CD4-positive, CD25-positive, alpha-beta regulatory T cell (primary cell): ENCODE results near the gene EFNB2. TPM values are rescaled to one million over a fixed set of nuclear protein-coding genes. Genes with fewer than 3 reads are reported as not detected.
A peak's percentile ranks its signal among the peaks of the same experiment; 100 is the strongest.

Experiments
- ATAC-seq, 2 donors: fragments of 150-1000 bp; cut with Tn5 transposase; one replicate each; pipeline ENCODE4 v1.10.0; 2021; ENCODE audit warnings: low read depth in 2 of 2, moderate number of reproducible peaks in 2 of 2, moderate library complexity in 1 of 2
- DNase-seq, 3 donors: peaks; one replicate each; pipeline versions ENCODE4 v3.0.0 to v3.0.0-alpha.2; 2012 to 2022; ENCODE audit warnings: mixed read lengths in 1 of 3
- H3K27ac ChIP-seq: one replicate; pipeline ENCODE4 v1.7.0; 2013; ENCODE audit warnings: mild to moderate bottlenecking, low read length; ENCODE audit not compliant: insufficient read depth, poor library complexity, severe bottlenecking
- H3K27me3 ChIP-seq: one replicate; pipeline ENCODE4 v1.7.0; 2013; ENCODE audit warnings: low read length; ENCODE audit not compliant: control insufficient read depth, insufficient read depth
- H3K36me3 ChIP-seq: one replicate; pipeline ENCODE4 v1.7.0; 2013; ENCODE audit warnings: mild to moderate bottlenecking, low read length, moderate library complexity; ENCODE audit not compliant: control insufficient read depth, insufficient read depth
- H3K4me1 ChIP-seq: 2 replicates; pipeline ENCODE4 v1.7.0; 2013; ENCODE audit warnings: mild to moderate bottlenecking, low read length; ENCODE audit not compliant: insufficient read depth, control insufficient read depth, poor library complexity, severe bottlenecking
- H3K4me3 ChIP-seq: one replicate; pipeline ENCODE4 v1.7.0; 2013; ENCODE audit warnings: low read depth, mild to moderate bottlenecking, low read length, moderate library complexity
- H3K9me3 ChIP-seq, 2 experiments: 1 replicate in 1 of 2; 2 replicates in 1 of 2; pipeline ENCODE4 v1.7.0; 2013; ENCODE audit warnings: low read length in 2 of 2, mild to moderate bottlenecking in 1 of 2, moderate library complexity in 1 of 2; ENCODE audit not compliant: control insufficient read depth in 2 of 2
- H3K27ac Mint-ChIP-seq, 3 donors: one replicate each; pipeline ENCODE4 v1.8.0; 2020 to 2022; ENCODE audit warnings: mild to moderate bottlenecking in 3 of 3, mixed read lengths in 3 of 3, moderate library complexity in 2 of 3
- H3K27me3 Mint-ChIP-seq: one replicate; pipeline ENCODE4 v1.8.0; 2022; ENCODE audit warnings: mild to moderate bottlenecking, mixed read lengths
- H3K36me3 Mint-ChIP-seq: one replicate; pipeline ENCODE4 v1.8.0; 2020; ENCODE audit warnings: mixed read lengths
- H3K4me1 Mint-ChIP-seq, 4 donors: one replicate each; pipeline ENCODE4 v1.8.0; 2020 to 2022; ENCODE audit warnings: mixed read lengths in 4 of 4, mild to moderate bottlenecking in 1 of 4
- H3K4me3 Mint-ChIP-seq, 4 donors: one replicate each; pipeline ENCODE4 v1.8.0; 2020 to 2022; ENCODE audit warnings: mild to moderate bottlenecking in 4 of 4, mixed read lengths in 4 of 4, moderate library complexity in 3 of 4
- H3K9me3 Mint-ChIP-seq, 7 donors: one replicate each; pipeline ENCODE4 v1.8.0; 2020 to 2022; ENCODE audit warnings: mixed read lengths in 7 of 7, mild to moderate bottlenecking in 3 of 7, moderate library complexity in 2 of 7
- polyA plus RNA-seq, 4 donors: library from polyadenylated mRNA; unstranded; fragments of 300-500 nt; fragmentation: Illumina TruSeq; gene quantifications; one replicate each; pipeline ENCODE4 v1.2.3, GENCODE V29; 2021
- total RNA-seq: library from RNA; stranded (reverse); gene quantifications from one replicate; pipeline ENCODE4 v1.2.3, GENCODE V29; 2022

The EFNB2 gene
- total and polyA plus RNA-seq, 5 donors from 2014 or later = 0.20 to 0.49 (median 0.27) TPM; not detected in 2

GRCh38 chr13:106533101-106533942 is 2.1 kb downstream of the EFNB2 start:
- H3K36me3 Mint-ChIP-seq = no peaks in the 10 kb centered on the region
- H3K36me3 ChIP-seq = no peaks in the 10 kb centered on the region
- H3K27me3 Mint-ChIP-seq = peaks cover 62% of the 10 kb centered on the region
- H3K4me1 ChIP-seq = peaks cover 34% of the 10 kb centered on the region
- H3K9me3 Mint-ChIP-seq = peaks cover 0 to 1% (median 0%) of the 10 kb centered on the region in 7 donors
- H3K4me3 Mint-ChIP-seq = peak overlapping the region; percentile 78 to 95 (median 80)
- H3K27ac ChIP-seq = no peak overlapping the region
- peaks cover 36% of the 10 kb centered on the region for H3K27me3 ChIP-seq
- peak overlapping the region in 1 of 3 donors; percentile 23 for H3K27ac Mint-ChIP-seq
- DNase-seq (peak in 2 of 3 donors; percentile 16 to 23), ATAC-seq (no peak)
- H3K4me1 Mint-ChIP-seq = peaks cover 4 to 25% (median 16%) of the 10 kb centered on the region in 4 donors
- H3K4me3 ChIP-seq = peak overlapping the region; percentile 57
- H3K9me3 ChIP-seq = no peaks in the 10 kb centered on the region

- Histone ChIP-seq H3K9me3 (no peaks in the 10 kb centered on the region), H3K36me3 (no peaks in the 10 kb centered on the region), H3K4me3 (no peak overlapping the region), H3K27me3 (peaks cover 38% of the 10 kb centered on the region), H3K27ac (no peak overlapping the region), H3K4me1 (peaks cover 34% of the 10 kb centered on the region)
- peaks cover 4 to 25% (median 16%) of the 10 kb centered on the region in 4 donors for H3K4me1 Mint-ChIP-seq
- peaks cover 68% of the 10 kb centered on the region for H3K27me3 Mint-ChIP-seq
- no peak overlapping the region for H3K27ac Mint-ChIP-seq
- no peaks in the 10 kb centered on the region for H3K36me3 Mint-ChIP-seq
- peaks cover 0 to 2% (median 0%) of the 10 kb centered on the region in 7 donors for H3K9me3 Mint-ChIP-seq
- DNase-seq (no peak), ATAC-seq (no peak)
- peak overlapping the region; percentile 67 to 81 (median 77) for H3K4me3 Mint-ChIP-seq
These were observed 3.1 kb downstream of the EFNB2 start for GRCh38 chr13:106532111-106532929.

- H3K36me3 Mint-ChIP-seq = no peaks in the 10 kb centered on the region
- no peaks in the 10 kb centered on the region for H3K36me3 ChIP-seq
- no peak for ATAC-seq
- H3K4me1 ChIP-seq = peaks cover 27% of the 10 kb centered on the region
- H3K9me3 Mint-ChIP-seq = peaks cover 0 to 2% (median 0%) of the 10 kb centered on the region in 7 donors
- H3K27ac ChIP-seq = no peak overlapping the region
- no peak overlapping the region for H3K4me3 Mint-ChIP-seq
- H3K9me3 ChIP-seq = no peaks in the 10 kb centered on the region
- peaks cover 40% of the 10 kb centered on the region for H3K27me3 ChIP-seq
- no peak for DNase-seq
- H3K27me3 Mint-ChIP-seq = peaks cover 63% of the 10 kb centered on the region
- H3K27ac Mint-ChIP-seq = no peak overlapping the region
- no peak overlapping the region for H3K4me3 ChIP-seq
- peaks cover 4 to 22% (median 11%) of the 10 kb centered on the region in 4 donors for H3K4me1 Mint-ChIP-seq
These were observed 4.4 kb downstream of the EFNB2 start for GRCh38 chr13:106530980-106531481.

- peaks cover 4 to 22% (median 10%) of the 10 kb centered on the region in 4 donors for H3K4me1 Mint-ChIP-seq
- Histone ChIP-seq H3K4me3 (no peak overlapping the region), H3K27ac (no peak overlapping the region), H3K36me3 (no peaks in the 10 kb centered on the region), H3K4me1 (peaks cover 24% of the 10 kb centered on the region), H3K9me3 (no peaks in the 10 kb centered on the region), H3K27me3 (peaks cover 40% of the 10 kb centered on the region)
- no peak overlapping the region for H3K27ac Mint-ChIP-seq
- H3K4me3 Mint-ChIP-seq = no peak overlapping the region
- no peak for DNase-seq
- H3K36me3 Mint-ChIP-seq = no peaks in the 10 kb centered on the region
- peaks cover 0 to 2% (median 0%) of the 10 kb centered on the region in 7 donors for H3K9me3 Mint-ChIP-seq
- H3K27me3 Mint-ChIP-seq = peaks cover 65% of the 10 kb centered on the region
- no peak for ATAC-seq
These were observed 5.2 kb downstream of the EFNB2 start for GRCh38 chr13:106530171-106530851.

GRCh38 chr13:106529415-106530170 is 5.9 kb downstream of the EFNB2 start:
- Mint-ChIP-seq H3K4me3 (no peak overlapping the region), H3K36me3 (no peaks in the 10 kb centered on the region), H3K27ac (no peak overlapping the region), H3K4me1 (peaks cover 4 to 22% (median 10%) of the 10 kb centered on the region in 4 donors), H3K27me3 (peaks cover 66% of the 10 kb centered on the region), H3K9me3 (peaks cover 0 to 2% (median 0%) of the 10 kb centered on the region in 7 donors)
- Histone ChIP-seq H3K9me3 (no peaks in the 10 kb centered on the region), H3K27ac (no peak overlapping the region), H3K27me3 (peaks cover 40% of the 10 kb centered on the region), H3K4me1 (peaks cover 20% of the 10 kb centered on the region), H3K36me3 (no peaks in the 10 kb centered on the region), H3K4me3 (no peak overlapping the region)
- DNase-seq = no peak
- ATAC-seq = no peak

GRCh38 chr13:106528718-106529414 is 6.6 kb downstream of the EFNB2 start:
- no peaks in the 10 kb centered on the region for H3K36me3 ChIP-seq
- DNase-seq (no peak), ATAC-seq (no peak)
- no peaks in the 10 kb centered on the region for H3K9me3 ChIP-seq
- Mint-ChIP-seq H3K27me3 (peaks cover 71% of the 10 kb centered on the region), H3K9me3 (peaks cover 0 to 2% (median 0%) of the 10 kb centered on the region in 7 donors), H3K36me3 (no peaks in the 10 kb centered on the region), H3K4me3 (no peak overlapping the region), H3K4me1 (peaks cover 4 to 19% (median 9%) of the 10 kb centered on the region in 4 donors), H3K27ac (no peak overlapping the region)
- peaks cover 40% of the 10 kb centered on the region for H3K27me3 ChIP-seq
- H3K4me1 ChIP-seq = peaks cover 13% of the 10 kb centered on the region
- no peak overlapping the region for H3K4me3 ChIP-seq
- no peak overlapping the region for H3K27ac ChIP-seq
